ENCODE measurements around the gene PTGES3.

DNA sequence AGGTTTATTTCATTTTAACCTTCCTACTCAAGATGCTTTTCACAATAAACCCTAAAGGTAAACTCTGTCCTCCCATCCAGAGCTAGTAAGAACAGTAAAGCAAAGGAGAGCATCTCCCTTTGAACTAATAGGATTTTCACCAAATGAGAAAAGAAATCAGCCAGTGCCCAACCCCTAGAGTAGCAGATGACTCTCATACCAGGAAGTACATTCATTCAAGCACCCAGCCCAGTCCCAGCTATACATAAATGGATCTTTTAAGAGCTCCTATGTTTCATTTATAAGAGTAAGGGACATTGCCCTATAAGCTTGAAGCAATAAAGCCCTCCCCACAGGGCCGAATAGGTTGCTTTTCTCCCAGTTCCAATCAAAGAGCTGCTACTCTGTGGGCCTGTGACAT is 65.5 kb downstream of the PTGES3 start:
- TF ChIP-seq, protein P1, sequence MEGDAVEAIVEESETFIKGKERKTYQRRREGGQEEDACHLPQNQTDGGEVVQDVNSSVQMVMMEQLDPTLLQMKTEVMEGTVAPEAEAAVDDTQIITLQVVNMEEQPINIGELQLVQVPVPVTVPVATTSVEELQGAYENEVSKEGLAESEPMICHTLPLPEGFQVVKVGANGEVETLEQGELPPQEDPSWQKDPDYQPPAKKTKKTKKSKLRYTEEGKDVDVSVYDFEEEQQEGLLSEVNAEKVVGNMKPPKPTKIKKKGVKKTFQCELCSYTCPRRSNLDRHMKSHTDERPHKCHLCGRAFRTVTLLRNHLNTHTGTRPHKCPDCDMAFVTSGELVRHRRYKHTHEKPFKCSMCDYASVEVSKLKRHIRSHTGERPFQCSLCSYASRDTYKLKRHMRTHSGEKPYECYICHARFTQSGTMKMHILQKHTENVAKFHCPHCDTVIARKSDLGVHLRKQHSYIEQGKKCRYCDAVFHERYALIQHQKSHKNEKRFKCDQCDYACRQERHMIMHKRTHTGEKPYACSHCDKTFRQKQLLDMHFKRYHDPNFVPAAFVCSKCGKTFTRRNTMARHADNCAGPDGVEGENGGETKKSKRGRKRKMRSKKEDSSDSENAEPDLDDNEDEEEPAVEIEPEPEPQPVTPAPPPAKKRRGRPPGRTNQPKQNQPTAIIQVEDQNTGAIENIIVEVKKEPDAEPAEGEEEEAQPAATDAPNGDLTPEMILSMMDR (IDR thresholded peaks at IDR 0.05): no peak
- no peak for TF ChIP-seq EP300 (IDR thresholded peaks at IDR 0.05)

Data from sigmoid colon (tissue), 4 donors.